Measurements from ENCODE around the gene BIN1. TPM values are rescaled to one million over a fixed set of nuclear protein-coding genes. Genes with fewer than 3 reads are reported as not detected.

BIN1 gene
- total RNA-seq, 1 experiment from 2014 or later: 87.5 TPM

DNA sequence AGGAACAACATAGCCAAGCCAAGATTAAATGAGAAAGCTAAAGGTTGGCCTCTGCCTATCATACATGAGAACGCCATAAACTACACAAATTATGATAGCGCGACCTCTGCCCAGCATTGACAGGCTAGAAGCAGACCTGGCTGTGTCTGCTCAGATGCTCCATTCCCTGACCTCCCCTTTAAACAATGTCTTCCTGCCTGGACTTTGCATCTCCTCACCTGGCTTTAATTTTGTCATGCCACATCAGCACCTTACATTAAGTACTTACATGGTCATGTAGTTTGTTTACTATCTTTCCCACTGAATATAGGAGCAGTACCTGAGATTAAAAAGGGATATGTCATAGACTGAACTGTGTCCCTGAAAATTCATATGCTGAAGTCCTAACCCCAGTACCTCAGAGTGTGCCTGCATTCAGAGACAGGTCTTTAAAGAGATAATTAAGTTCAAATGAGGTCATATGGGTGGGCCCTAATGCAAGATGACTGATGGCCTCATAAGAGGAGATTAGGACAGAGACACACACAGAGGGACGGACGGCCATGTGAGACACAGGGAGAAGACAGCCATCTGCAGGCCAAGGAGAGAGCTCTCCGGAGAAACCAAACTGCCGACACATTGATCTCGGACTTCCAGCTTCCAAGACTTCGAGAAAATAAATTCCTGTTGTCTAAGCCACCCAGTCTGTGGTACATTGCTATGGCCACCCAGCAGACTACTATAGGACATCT is 103.7 kb downstream of the BIN1 start:
- intact Hi-C loops (cut with micrococcal nuclease; ENCODE audit: unreplicated experiment): no loop called here
- CTCF ChIA-PET: no interaction called here

DNA sequence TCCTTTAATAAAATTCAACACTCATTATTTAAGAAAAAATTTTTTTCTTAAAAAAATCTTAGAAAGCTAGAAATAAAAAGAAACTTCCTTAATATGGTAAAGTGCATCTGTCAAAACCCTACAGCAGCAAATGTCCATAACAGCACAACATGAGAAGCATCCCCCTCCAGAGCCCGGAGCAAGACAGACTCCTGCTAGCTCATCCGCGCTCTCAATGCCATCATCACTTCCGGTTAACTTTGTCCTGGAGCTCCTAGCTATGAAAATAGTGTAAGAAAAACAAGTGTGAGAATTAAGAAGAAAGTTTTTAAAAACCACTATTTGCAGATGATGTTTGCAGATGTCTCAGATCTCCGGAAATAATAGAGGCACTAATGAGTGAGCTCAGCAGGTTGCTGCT is 105.2 kb downstream of the BIN1 start:
- Histone ChIP-seq H3K9me3 (ENCODE audit: insufficient read depth, low read depth) (no peaks in the 10 kb centered on the region), H3K36me3 (ENCODE audit: low read depth) (no peaks in the 10 kb centered on the region), H3F3A (ENCODE audit: insufficient read depth, low read depth) (no peaks in the 10 kb centered on the region), H3K4me1 (replicated peaks; ENCODE audit: insufficient read depth) (no peaks in the 10 kb centered on the region), H3K27me3 (ENCODE audit: insufficient read depth, low read depth) (no peaks in the 10 kb centered on the region), H2AFZ (no peak overlapping the region), H3K4me2 (no peak overlapping the region), H3K9me2 (ENCODE audit: insufficient read depth) (no peaks in the 10 kb centered on the region; the same call in 1 of the 2 replicates), H3K27ac (no peak overlapping the region), H3K4me3 (no peak overlapping the region), H3K79me2 (ENCODE audit: low read depth) (no peaks in the 10 kb centered on the region), H4K20me1 (ENCODE audit: insufficient read depth) (no peaks in the 10 kb centered on the region)
- TF ChIP-seq CTCF (conservative IDR thresholded peaks at IDR 0.05) (no peak), EZH2 (IDR thresholded peaks at IDR 0.05; ENCODE audit: low read depth) (no peak)
- ChIA-PET CTCF (interaction anchor here (0.6 kb wide), 1 partner anchor 609 kb away, joined by 3 read pairs; no protein-coding TSS in a partner anchor), POLR2A (ENCODE audit: unreplicated experiment) (interaction anchor here (0.6 kb wide), 1 partner anchor 292 kb away, joined by 4 read pairs; the partner anchor contains the start of gene ERCC3)
- BruUV-seq (replicated peaks): no TSS peak
- intact Hi-C loops (cut with micrococcal nuclease; ENCODE audit: unreplicated experiment): no loop called here
- no peak for DNase-seq

More for the DNA sequence above, 103.7 kb downstream of the BIN1 start:
- H4K20me1 ChIP-seq (ENCODE audit: insufficient read depth): no peaks in the 10 kb centered on the region
- H3K27me3 ChIP-seq (ENCODE audit: insufficient read depth, low read depth): no peaks in the 10 kb centered on the region
- DNase-seq: no peak
- no peaks in the 10 kb centered on the region for H3K9me3 ChIP-seq (ENCODE audit: insufficient read depth, low read depth)
- no peak overlapping the region for H3K4me2 ChIP-seq
- no peaks in the 10 kb centered on the region for H3K36me3 ChIP-seq (ENCODE audit: low read depth)
- no peak overlapping the region for H3K4me3 ChIP-seq
- peaks cover 5% of the 10 kb centered on the region; the same call in 1 of the 2 replicates for H3K9me2 ChIP-seq (ENCODE audit: insufficient read depth)
- H3F3A ChIP-seq (ENCODE audit: insufficient read depth, low read depth): no peaks in the 10 kb centered on the region
- no TSS peak for BruUV-seq (replicated peaks)
- no peak overlapping the region for H2AFZ ChIP-seq
- H3K27ac ChIP-seq: no peak overlapping the region
- H3K79me2 ChIP-seq (ENCODE audit: low read depth): no peaks in the 10 kb centered on the region
- POLR2A ChIA-PET (ENCODE audit: unreplicated experiment): no interaction called here
- H3K4me1 ChIP-seq (replicated peaks; ENCODE audit: insufficient read depth): no peaks in the 10 kb centered on the region
- no peak for TF ChIP-seq EZH2 (IDR thresholded peaks at IDR 0.05; ENCODE audit: low read depth)
- no peak for TF ChIP-seq CTCF (conservative IDR thresholded peaks at IDR 0.05)

DNA sequence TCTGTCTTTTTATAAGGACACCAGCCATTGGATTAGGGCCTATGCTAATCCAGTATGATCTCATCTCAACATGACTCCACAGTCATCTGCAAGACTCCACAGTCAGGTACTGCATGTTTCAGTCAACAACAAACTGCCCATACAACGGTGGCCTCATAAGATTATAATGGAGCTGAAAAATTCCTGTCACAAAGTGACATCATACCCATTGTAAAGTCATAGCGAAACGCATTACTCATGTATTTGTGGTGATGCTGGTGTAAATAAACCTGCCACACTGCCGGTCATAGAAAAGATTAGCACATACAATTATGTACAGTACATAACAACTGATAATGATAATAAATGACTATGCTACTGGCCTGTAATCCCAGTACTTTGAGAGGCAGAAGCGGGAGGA is 106.0 kb downstream of the BIN1 start:
- H3K4me3 ChIP-seq: no peak overlapping the region
- H3K27me3 ChIP-seq (ENCODE audit: insufficient read depth, low read depth): no peaks in the 10 kb centered on the region
- no peak overlapping the region for H3K4me2 ChIP-seq
- H3K36me3 ChIP-seq (ENCODE audit: low read depth): no peaks in the 10 kb centered on the region
- H3K79me2 ChIP-seq (ENCODE audit: low read depth): no peaks in the 10 kb centered on the region
- H3K9me3 ChIP-seq (ENCODE audit: insufficient read depth, low read depth): no peaks in the 10 kb centered on the region
- H2AFZ ChIP-seq: no peak overlapping the region
- intact Hi-C loops (cut with micrococcal nuclease; ENCODE audit: unreplicated experiment): no loop called here
- no peak overlapping the region for H3K27ac ChIP-seq
- ChIA-PET POLR2A (ENCODE audit: unreplicated experiment) (no interaction called here), CTCF (no interaction called here)
- no peaks in the 10 kb centered on the region; the same call in 1 of the 2 replicates for H3K9me2 ChIP-seq (ENCODE audit: insufficient read depth)
- no peak for DNase-seq
- H4K20me1 ChIP-seq (ENCODE audit: insufficient read depth): no peaks in the 10 kb centered on the region
- TF ChIP-seq CTCF (conservative IDR thresholded peaks at IDR 0.05): no peak
- TF ChIP-seq EZH2 (IDR thresholded peaks at IDR 0.05; ENCODE audit: low read depth): no peak
- H3K4me1 ChIP-seq (replicated peaks; ENCODE audit: insufficient read depth): no peaks in the 10 kb centered on the region
- BruUV-seq (replicated peaks): no TSS peak
- H3F3A ChIP-seq (ENCODE audit: insufficient read depth, low read depth): no peaks in the 10 kb centered on the region

Data from PC-9 (cell line).